HL-60 (cell line): ENCODE results near the gene ZFP64.
"Not testable (repeated sequence)": the region's sequence is repeated elsewhere in the genome, so short reads cannot be mapped to it uniquely, and the experiment has no call there.

Experiments
- CTCF ChIP-seq: IDR thresholded peaks from one replicate; pipeline ENCODE4 v1.5.1; 2011; ENCODE audit warnings: low read length, control low read depth, inconsistent platforms; ENCODE audit not compliant: insufficient read depth
- GABPA ChIP-seq: IDR thresholded peaks from 2 replicates; pipeline ENCODE4 v1.6.1; 2012; ENCODE audit warnings: low read depth
- POLR2AphosphoS5 ChIP-seq: IDR thresholded peaks from 2 replicates; pipeline ENCODE4 v1.6.1; 2012; ENCODE audit warnings: low read depth
- TF ChIP-seq, protein P1 (sequence below): IDR thresholded peaks from 2 replicates; pipeline ENCODE4 v1.6.1; 2012; ENCODE audit warnings: low read depth; ENCODE audit not compliant: insufficient replicate concordance

DNA sequence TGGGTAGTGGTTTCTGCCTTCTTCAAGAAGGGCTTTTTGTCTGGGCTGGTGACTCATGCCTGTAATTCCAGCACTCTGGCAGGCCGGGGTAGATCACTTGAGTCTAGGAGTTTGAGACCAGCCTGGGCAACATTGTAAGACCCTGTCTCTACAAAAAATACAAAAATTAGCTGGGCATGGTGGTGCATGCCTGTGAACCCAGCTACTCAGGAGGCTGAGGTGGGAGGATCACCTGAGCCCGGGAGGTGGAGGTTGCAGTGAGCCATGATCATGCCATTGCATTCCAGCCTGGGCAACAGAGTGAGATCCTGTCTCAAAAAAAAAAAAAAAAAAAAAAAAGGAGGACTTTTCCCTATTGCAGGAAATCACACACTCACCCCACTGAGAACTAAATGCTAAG is 57.9 kb downstream of the ZFP64 start:
- TF ChIP-seq CTCF, GABPA, POLR2AphosphoS5: not testable (repeated sequence)
- TF ChIP-seq, protein P1, sequence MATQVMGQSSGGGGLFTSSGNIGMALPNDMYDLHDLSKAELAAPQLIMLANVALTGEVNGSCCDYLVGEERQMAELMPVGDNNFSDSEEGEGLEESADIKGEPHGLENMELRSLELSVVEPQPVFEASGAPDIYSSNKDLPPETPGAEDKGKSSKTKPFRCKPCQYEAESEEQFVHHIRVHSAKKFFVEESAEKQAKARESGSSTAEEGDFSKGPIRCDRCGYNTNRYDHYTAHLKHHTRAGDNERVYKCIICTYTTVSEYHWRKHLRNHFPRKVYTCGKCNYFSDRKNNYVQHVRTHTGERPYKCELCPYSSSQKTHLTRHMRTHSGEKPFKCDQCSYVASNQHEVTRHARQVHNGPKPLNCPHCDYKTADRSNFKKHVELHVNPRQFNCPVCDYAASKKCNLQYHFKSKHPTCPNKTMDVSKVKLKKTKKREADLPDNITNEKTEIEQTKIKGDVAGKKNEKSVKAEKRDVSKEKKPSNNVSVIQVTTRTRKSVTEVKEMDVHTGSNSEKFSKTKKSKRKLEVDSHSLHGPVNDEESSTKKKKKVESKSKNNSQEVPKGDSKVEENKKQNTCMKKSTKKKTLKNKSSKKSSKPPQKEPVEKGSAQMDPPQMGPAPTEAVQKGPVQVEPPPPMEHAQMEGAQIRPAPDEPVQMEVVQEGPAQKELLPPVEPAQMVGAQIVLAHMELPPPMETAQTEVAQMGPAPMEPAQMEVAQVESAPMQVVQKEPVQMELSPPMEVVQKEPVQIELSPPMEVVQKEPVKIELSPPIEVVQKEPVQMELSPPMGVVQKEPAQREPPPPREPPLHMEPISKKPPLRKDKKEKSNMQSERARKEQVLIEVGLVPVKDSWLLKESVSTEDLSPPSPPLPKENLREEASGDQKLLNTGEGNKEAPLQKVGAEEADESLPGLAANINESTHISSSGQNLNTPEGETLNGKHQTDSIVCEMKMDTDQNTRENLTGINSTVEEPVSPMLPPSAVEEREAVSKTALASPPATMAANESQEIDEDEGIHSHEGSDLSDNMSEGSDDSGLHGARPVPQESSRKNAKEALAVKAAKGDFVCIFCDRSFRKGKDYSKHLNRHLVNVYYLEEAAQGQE = not testable (repeated sequence)
